DOHH2 (cell line): Measurements from ENCODE around the gene MRPS18A.
"Not testable (repeated sequence)": the region's sequence is repeated elsewhere in the genome, so short reads cannot be mapped to it uniquely, and the experiment has no call there.

ENCODE experiments used
- H3F3A ChIP-seq: fragments of 200-600 bp; sonication (generic), shearing (Covaris generic); 2 replicates; pipeline ENCODE4 v1.6.0; 2016; ENCODE audit warnings: antibody characterized with exemption, mild to moderate bottlenecking; ENCODE audit not compliant: control insufficient read depth, insufficient read depth
- H3K27ac ChIP-seq: fragments of 200-600 bp; sonication (generic); 2 replicates; pipeline ENCODE4 v1.5.1; 2014; ENCODE audit warnings: low read depth, mild to moderate bottlenecking, low read length, moderate library complexity
- H3K27me3 ChIP-seq: fragments of 200-600 bp; sonication (generic); 2 replicates; pipeline ENCODE4 v1.6.1; 2014; ENCODE audit warnings: mild to moderate bottlenecking, low read length, mixed read lengths; ENCODE audit not compliant: control insufficient read depth
- H3K36me3 ChIP-seq: fragments of 200-600 bp; sonication (generic); 2 replicates; pipeline ENCODE4 v1.6.1; 2014; ENCODE audit warnings: mild to moderate bottlenecking, low read length, moderate library complexity, mixed read lengths; ENCODE audit not compliant: control insufficient read depth
- H3K4me1 ChIP-seq: fragments of 200-600 bp; sonication (generic); 2 replicates; pipeline ENCODE4 v1.6.1; 2014; ENCODE audit warnings: mild to moderate bottlenecking, low read length, mixed read lengths; ENCODE audit not compliant: control insufficient read depth
- H3K4me2 ChIP-seq: fragments of 200-600 bp; sonication (generic); 2 replicates; pipeline ENCODE4 v1.6.0; 2014; ENCODE audit warnings: mild to moderate bottlenecking, low read length, moderate library complexity
- H3K4me3 ChIP-seq: fragments of 200-600 bp; sonication (generic); 2 replicates; pipeline ENCODE4 v1.5.1; 2014; ENCODE audit warnings: mild to moderate bottlenecking, low read length, mixed read lengths
- H3K79me2 ChIP-seq: fragments of 200-600 bp; sonication (generic); 2 replicates; pipeline ENCODE4 v1.6.1; 2014; ENCODE audit warnings: mild to moderate bottlenecking, low read length, mixed read lengths; ENCODE audit not compliant: control insufficient read depth
- H3K9me2 ChIP-seq: fragments of 200-600 bp; sonication (generic); replicated peaks from 2 replicates; pipeline ENCODE4 v1.6.1; 2014; ENCODE audit warnings: mild to moderate bottlenecking, low read length, mixed read lengths; ENCODE audit not compliant: control insufficient read depth
- H3K9me3 ChIP-seq: fragments of 200-600 bp; sonication (generic); 2 replicates; pipeline ENCODE4 v1.6.1; 2014; ENCODE audit warnings: antibody characterized with exemption, low read length, mixed read lengths; ENCODE audit not compliant: control insufficient read depth, insufficient read depth
- H4K20me1 ChIP-seq: fragments of 200-600 bp; sonication (generic); 2 replicates; pipeline ENCODE4 v1.6.0; 2014; ENCODE audit warnings: low read depth, mild to moderate bottlenecking, antibody characterized with exemption, low read length, moderate library complexity; ENCODE audit not compliant: control insufficient read depth, insufficient read depth
- CTCF ChIP-seq: fragments of 200-600 bp; sonication (generic); IDR thresholded peaks from one replicate; pipeline ENCODE4 v1.5.1; 2014; ENCODE audit warnings: antibody characterized with exemption, mild to moderate bottlenecking, low read depth, low read length; ENCODE audit not compliant: poor library complexity, severe bottlenecking
- EZH2phosphoT487 ChIP-seq: fragments of 200-600 bp; sonication (generic); IDR thresholded peaks from 2 replicates; pipeline ENCODE4 v1.6.1; 2017; ENCODE audit warnings: borderline replicate concordance, mild to moderate bottlenecking, antibody characterized with exemption, low read length, moderate library complexity, mixed read lengths

MRPS18A gene

DNA sequence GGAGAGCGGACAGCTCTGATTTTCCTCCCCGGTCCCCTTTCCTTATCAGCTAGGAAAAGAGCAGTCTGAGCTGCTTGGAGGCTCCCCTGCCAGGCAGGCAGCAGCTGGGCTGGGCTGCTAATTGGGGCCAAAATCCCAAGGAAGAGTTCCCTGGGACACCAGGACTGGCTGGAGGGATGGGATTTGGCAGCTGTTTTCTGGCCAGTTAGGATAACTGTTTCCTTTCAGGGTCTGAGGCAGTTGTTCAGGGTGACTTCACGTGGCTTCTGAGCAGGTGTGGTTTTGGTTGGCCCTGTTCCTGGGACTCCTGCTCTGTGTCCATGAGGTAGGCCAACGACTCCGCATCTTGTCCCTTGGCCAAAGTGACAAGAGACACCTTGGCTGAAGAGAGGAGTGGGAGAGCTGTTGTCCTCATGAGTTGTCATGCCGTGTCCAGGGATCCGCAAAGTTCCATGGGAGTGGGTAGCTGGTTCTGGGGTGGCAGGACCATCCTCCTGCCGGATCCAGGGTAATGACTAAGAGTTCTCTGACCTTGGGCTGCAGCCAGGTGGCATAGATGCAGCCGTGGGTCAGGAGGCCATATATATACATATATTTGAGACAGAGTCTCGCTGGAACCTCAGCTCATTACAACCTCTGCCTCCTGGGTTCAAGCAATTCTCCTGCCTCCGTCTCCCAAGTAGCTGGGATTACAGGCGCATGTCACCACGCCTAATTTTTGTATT, 21.2 kb downstream of the MRPS18A start:
- H3K4me3 ChIP-seq, result no peak overlapping the region
- H3K27ac ChIP-seq, result no peak overlapping the region
- TF ChIP-seq CTCF, result no peak
- no peak for TF ChIP-seq EZH2phosphoT487
- peaks cover 6% of the 10 kb centered on the region for H3K36me3 ChIP-seq
- peaks cover 14% of the 10 kb centered on the region for H3K4me1 ChIP-seq
- no peak overlapping the region for H3K4me2 ChIP-seq
- no peaks in the 10 kb centered on the region for H4K20me1 ChIP-seq
- H3K9me2 ChIP-seq, result no peaks in the 10 kb centered on the region
- H3K79me2 ChIP-seq, result no peaks in the 10 kb centered on the region
- no peaks in the 10 kb centered on the region for H3K9me3 ChIP-seq
- no peaks in the 10 kb centered on the region for H3K27me3 ChIP-seq
- H3F3A ChIP-seq, result no peaks in the 10 kb centered on the region

GRCh38 chr6:43665376-43665775, 22.2 kb downstream of the MRPS18A start:
- TF ChIP-seq EZH2phosphoT487, result no peak
- TF ChIP-seq CTCF, result no peak
- H3K79me2 ChIP-seq, result no peaks in the 10 kb centered on the region
- H3F3A ChIP-seq, result no peaks in the 10 kb centered on the region
- no peaks in the 10 kb centered on the region for H3K36me3 ChIP-seq
- no peaks in the 10 kb centered on the region for H3K27me3 ChIP-seq
- no peak overlapping the region for H3K4me2 ChIP-seq
- no peak overlapping the region for H3K27ac ChIP-seq
- H3K4me1 ChIP-seq, result peaks cover 14% of the 10 kb centered on the region
- H3K9me3 ChIP-seq, result no peaks in the 10 kb centered on the region
- H4K20me1 ChIP-seq, result no peaks in the 10 kb centered on the region
- no peak overlapping the region for H3K4me3 ChIP-seq
- no peaks in the 10 kb centered on the region for H3K9me2 ChIP-seq

GRCh38 chr6:43662948-43663347, 24.6 kb downstream of the MRPS18A start:
- not testable (repeated sequence) for H3K4me2 ChIP-seq, H3K9me2 ChIP-seq

GRCh38 chr6:43658161-43658560, 29.4 kb downstream of the MRPS18A start:
- Histone ChIP-seq H3K9me3 (no peaks in the 10 kb centered on the region), H3K27me3 (no peaks in the 10 kb centered on the region)

More at GRCh38 chr6:43662948-43663347, 24.6 kb downstream of the MRPS18A start:
- H3F3A ChIP-seq, H4K20me1 ChIP-seq, H3K9me3 ChIP-seq, H3K36me3 ChIP-seq, H3K27me3 ChIP-seq, H3K79me2 ChIP-seq, H3K4me3 ChIP-seq, H3K4me1 ChIP-seq, H3K27ac ChIP-seq: not testable (repeated sequence)

More at GRCh38 chr6:43658161-43658560, 29.4 kb downstream of the MRPS18A start:
- Histone ChIP-seq H3K4me3 (no peak overlapping the region), H4K20me1 (no peaks in the 10 kb centered on the region), H3F3A (no peaks in the 10 kb centered on the region; the same call in 1 of the 2 replicates), H3K27ac (no peak overlapping the region), H3K9me2 (no peaks in the 10 kb centered on the region), H3K4me2 (no peak overlapping the region), H3K4me1 (no peaks in the 10 kb centered on the region), H3K79me2 (no peaks in the 10 kb centered on the region), H3K36me3 (no peaks in the 10 kb centered on the region)
- TF ChIP-seq CTCF (no peak), EZH2phosphoT487 (no peak)
